SK-N-SH (cell line): ENCODE results near the gene APP. TPM values are rescaled to one million over a fixed set of nuclear protein-coding genes. Genes with fewer than 3 reads are reported as not detected.
"Not testable (repeated sequence)": the region's sequence is repeated elsewhere in the genome, so short reads cannot be mapped to it uniquely, and the experiment has no call there.

Experiments
- CTCF ChIA-PET: fragments of 300-600, 350-600 bp; formaldehyde crosslinking; extraction: SDS; loops from one replicate; lab custom pipeline; 2021; lab: Yijun Ruan, JAX
- POLR2A ChIA-PET: fragments of 350-600 bp; sonication (Branson Sonifier 250); formaldehyde crosslinking; extraction: SDS; loops from one replicate; lab custom pipeline; 2020; ENCODE audit warnings: antibody characterized with exemption, inconsistent platforms; lab: Yijun Ruan, JAX
- DNase-seq: peaks from one replicate; pipeline ENCODE4 v3.0.0; 2012
- H2AFZ ChIP-seq: fragments of 200-600 bp; sonication (generic); 2 replicates; pipeline ENCODE4 v1.8.1; 2016; ENCODE audit warnings: antibody characterized with exemption, mild to moderate bottlenecking, low read depth
- H3F3A ChIP-seq: fragments of 200-600 bp; sonication (generic); replicated peaks from 2 replicates; pipeline ENCODE3; 2016; ENCODE audit warnings: antibody characterized with exemption, mild to moderate bottlenecking; ENCODE audit not compliant: insufficient read depth
- H3K27ac ChIP-seq, 2 experiments: fragments of 200-500 bp in 1 of 2; fragments of 200-600 bp in 1 of 2; sonication (Bioruptor generic) in 1 of 2; sonication (generic), shearing (Covaris generic) in 1 of 2; 2 replicates each; pipeline versions ENCODE4 v1.5.1 to v1.6.1; 2014 to 2016; ENCODE audit warnings: low read depth in 2 of 2, inconsistent platforms in 1 of 2, low read length in 1 of 2, mild to moderate bottlenecking in 1 of 2, mixed read lengths in 1 of 2
- H3K27me3 ChIP-seq: fragments of 200-600 bp; sonication (generic), shearing (Covaris generic); 2 replicates; pipeline ENCODE4 v1.6.1; 2016; ENCODE audit warnings: mixed run types; ENCODE audit not compliant: insufficient read depth
- H3K36me3 ChIP-seq, 2 experiments: fragments of 200-500 bp in 1 of 2; fragments of 200-600 bp in 1 of 2; sonication (Bioruptor generic) in 1 of 2; sonication (generic) in 1 of 2; replicated peaks in 1 of 2; 2 replicates each; pipeline versions ENCODE3 to v1.5.1; 2014 to 2016; ENCODE audit warnings: low read length in 1 of 2, mild to moderate bottlenecking in 1 of 2; ENCODE audit not compliant: insufficient read depth in 2 of 2, control insufficient read depth in 1 of 2
- H3K4me1 ChIP-seq, 2 experiments: fragments of 200-500 bp in 1 of 2; fragments of 200-600 bp in 1 of 2; sonication (Bioruptor generic) in 1 of 2; sonication (generic), shearing (Covaris generic) in 1 of 2; 2 replicates each; pipeline versions ENCODE4 v1.5.1 to v1.6.1; 2014 to 2016; ENCODE audit warnings: low read depth in 1 of 2, low read length in 1 of 2, mixed run types in 1 of 2; ENCODE audit not compliant: insufficient read depth in 2 of 2, control insufficient read depth in 1 of 2
- H3K4me2 ChIP-seq: fragments of 200-600 bp; sonication (generic), shearing (Covaris generic); 2 replicates; pipeline ENCODE4 v1.6.1; 2017; ENCODE audit warnings: mixed run types
- H3K4me3 ChIP-seq, 2 experiments: fragments of 200-500 bp in 1 of 2; fragments of 200-600 bp in 1 of 2; sonication (Bioruptor generic) in 1 of 2; sonication (generic), shearing (Covaris generic) in 1 of 2; 2 replicates each; pipeline versions ENCODE4 v1.5.1 to v1.8.1; 2014 to 2016; ENCODE audit warnings: low read depth in 2 of 2, inconsistent platforms in 1 of 2, low read length in 1 of 2, mild to moderate bottlenecking in 1 of 2, mixed read lengths in 1 of 2, moderate library complexity in 1 of 2
- H3K79me2 ChIP-seq: fragments of 200-600 bp; sonication (generic); 2 replicates; pipeline ENCODE4 v1.8.1; 2017; ENCODE audit warnings: mild to moderate bottlenecking; ENCODE audit not compliant: insufficient read depth
- H3K9ac ChIP-seq: fragments of 200-600 bp; sonication (generic); 2 replicates; pipeline ENCODE4 v1.6.1; 2017; ENCODE audit warnings: mixed run types
- H3K9me2 ChIP-seq: fragments of 200-600 bp; sonication (generic); 2 replicates; pipeline ENCODE4 v1.6.1; 2017; ENCODE audit warnings: mixed run types
- H3K9me3 ChIP-seq: fragments of 200-600 bp; sonication (generic); 2 replicates; pipeline ENCODE4 v1.6.1; 2017; ENCODE audit warnings: mixed run types, mild to moderate bottlenecking, moderate library complexity
- H4K20me1 ChIP-seq: fragments of 200-600 bp; sonication (generic); 2 replicates; pipeline ENCODE4 v1.6.1; 2017; ENCODE audit warnings: mild to moderate bottlenecking, mixed run types; ENCODE audit not compliant: insufficient read depth
- CHD2 ChIP-seq: fragments of 150-350 bp; IDR thresholded peaks from 2 replicates; pipeline ENCODE4 v1.6.1; 2018; ENCODE audit warnings: low read length; ENCODE audit not compliant: partially characterized antibody
- ELF1 ChIP-seq: IDR thresholded peaks from 2 replicates; pipeline ENCODE4 v1.4.0; 2012
- EP300 ChIP-seq, 2 experiments: IDR thresholded peaks; 2 replicates each; pipeline versions ENCODE4 v1.4.0 to v1.6.1; 2012; ENCODE audit warnings: borderline replicate concordance in 1 of 2, low read depth in 1 of 2, low read length in 1 of 2
- EZH2phosphoT487 ChIP-seq: fragments of 200-600 bp; sonication (generic); IDR thresholded peaks from 2 replicates; pipeline ENCODE4 v1.6.1; 2017; ENCODE audit warnings: low read depth, mixed run types, mild to moderate bottlenecking, antibody characterized with exemption, moderate library complexity, borderline replicate concordance
- FOSL2 ChIP-seq: IDR thresholded peaks from 2 replicates; pipeline ENCODE4 v1.4.0; 2012; ENCODE audit warnings: low read depth, mild to moderate bottlenecking, moderate library complexity, borderline replicate concordance
- FOXJ3 ChIP-seq: sonication (generic); formaldehyde crosslinking; IDR thresholded peaks from 2 replicates; pipeline ENCODE4 v1.5.1; 2020; ENCODE audit warnings: mild to moderate bottlenecking, missing genetic modification reagents
- GABPA ChIP-seq: IDR thresholded peaks from 2 replicates; pipeline ENCODE4 v1.4.0; 2012; ENCODE audit warnings: low read depth, mild to moderate bottlenecking
- MXI1 ChIP-seq: IDR thresholded peaks from 2 replicates; pipeline ENCODE4 v1.6.1; 2012; ENCODE audit warnings: mild to moderate bottlenecking, low read depth, low read length, improper control_type of control experiment
- NFIC ChIP-seq: IDR thresholded peaks from 2 replicates; pipeline ENCODE4 v1.4.0; 2012; ENCODE audit warnings: borderline replicate concordance
- NRF1 ChIP-seq: IDR thresholded peaks from 2 replicates; pipeline ENCODE4 v1.6.1; 2012; ENCODE audit warnings: low read depth, mild to moderate bottlenecking, low read length
- POLR2AphosphoS5 ChIP-seq: IDR thresholded peaks from 2 replicates; pipeline ENCODE4 v1.6.1; 2012; ENCODE audit warnings: low read depth, low read length
- RCOR1 ChIP-seq: fragments of 150-350 bp; IDR thresholded peaks from 2 replicates; pipeline ENCODE4 v1.6.1; 2017; ENCODE audit warnings: antibody characterized with exemption, low read length
- SMC3 ChIP-seq: IDR thresholded peaks from 2 replicates; pipeline ENCODE4 v1.6.1; 2012; ENCODE audit warnings: low read depth, low read length, improper control_type of control experiment
- TAF1 ChIP-seq: IDR thresholded peaks from 2 replicates; pipeline ENCODE4 v1.6.1; 2012; ENCODE audit warnings: low read depth, mild to moderate bottlenecking, low read length, moderate library complexity, borderline replicate concordance
- WGBS: methylation state at CpG from one replicate; pipeline ENCODE4 v1.1.6; 2017; ENCODE audit warnings: low lambda C conversion rate; 5-methylcytosine and 5-hydroxymethylcytosine counted together
- polyA plus RNA-seq, 3 experiments: library from polyadenylated mRNA; depleted of rRNA; stranded (reverse); fragments of >200 nt; gene quantifications; 2 replicates each; pipeline ENCODE4 v1.2.3, GENCODE V29; 2012
- TF ChIP-seq, protein P1 (sequence below): fragments of 150-350 bp; IDR thresholded peaks from 2 replicates; pipeline ENCODE4 v1.6.1; 2017; ENCODE audit warnings: antibody characterized with exemption, low read length, low read depth, borderline replicate concordance
- TF ChIP-seq, protein P2 (sequence below): fragments of 200-600 bp; sonication (generic); IDR thresholded peaks from 2 replicates; pipeline ENCODE4 v1.6.1; 2017; ENCODE audit warnings: antibody characterized with exemption, mild to moderate bottlenecking, moderate library complexity
- TF ChIP-seq, protein P3 (sequence below): IDR thresholded peaks from 2 replicates; pipeline ENCODE4 v1.4.0; 2012; ENCODE audit warnings: low read depth, borderline replicate concordance

APP gene
- polyA plus RNA-seq, 1 of the 3 experiments (the other 2 are of a cell fraction): 780 TPM

DNA sequence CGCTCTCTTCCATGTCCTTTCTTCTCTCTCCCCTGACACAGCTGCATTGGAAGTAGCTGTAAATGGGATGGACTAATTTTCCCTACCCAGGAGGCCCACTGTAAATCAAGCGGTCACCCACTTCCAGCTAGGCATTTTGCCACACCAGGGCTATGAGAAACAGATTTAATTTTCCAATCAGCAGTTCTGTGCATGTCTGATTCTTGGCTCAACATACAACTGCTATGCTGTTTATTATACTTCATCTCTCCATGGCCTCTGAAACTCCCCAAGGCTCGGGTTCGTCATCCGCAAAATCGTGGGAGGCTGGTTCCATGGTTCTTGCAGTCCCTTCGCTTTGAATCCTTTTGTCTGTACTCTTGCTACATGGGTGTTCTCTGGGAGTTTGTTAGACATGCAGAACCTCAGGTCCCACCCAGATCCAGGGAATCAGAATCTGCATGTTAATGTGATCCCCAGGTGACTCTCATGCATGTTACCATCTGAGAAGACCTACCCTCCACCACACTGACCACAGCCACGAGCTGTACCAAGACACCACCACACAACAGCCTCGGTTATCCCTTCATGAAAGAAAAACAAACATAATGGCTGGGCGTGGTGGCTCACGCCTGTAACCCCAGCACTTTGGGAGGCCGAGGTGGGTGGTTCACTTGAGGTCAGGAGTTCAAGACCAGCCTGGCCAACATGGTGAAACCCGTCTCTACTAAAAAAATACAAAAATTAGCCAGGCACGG is 245.3 kb downstream of the APP start:
- no peak overlapping the region for H3K4me3 ChIP-seq
- H4K20me1 ChIP-seq: no peaks in the 10 kb centered on the region
- no peaks in the 10 kb centered on the region for H3F3A ChIP-seq
- H3K27me3 ChIP-seq: no peaks in the 10 kb centered on the region
- no peak overlapping the region for H3K9ac ChIP-seq
- no peak for DNase-seq
- no peak overlapping the region for H3K4me2 ChIP-seq
- ChIA-PET CTCF (no interaction called here), POLR2A (no interaction called here)
- H3K9me3 ChIP-seq: no peaks in the 10 kb centered on the region
- H3K36me3 ChIP-seq: no peaks in the 10 kb centered on the region
- no peaks in the 10 kb centered on the region for H3K9me2 ChIP-seq
- no peaks in the 10 kb centered on the region; a peak in 1 of 4 replicates for H3K4me1 ChIP-seq
- H2AFZ ChIP-seq: no peak overlapping the region
- TF ChIP-seq CHD2: no peak
- no peak for TF ChIP-seq FOXJ3 (CRISPR knock-in tag)
- TF ChIP-seq EZH2phosphoT487: no peak
- TF ChIP-seq GABPA: no peak
- TF ChIP-seq NFIC: no peak
- no peak for TF ChIP-seq EP300 (IDR thresholded peaks at IDR 0.05; ENCODE audit: borderline replicate concordance in 1 of 2, low read depth in 1 of 2, low read length in 1 of 2)
- TF ChIP-seq, protein P1, sequence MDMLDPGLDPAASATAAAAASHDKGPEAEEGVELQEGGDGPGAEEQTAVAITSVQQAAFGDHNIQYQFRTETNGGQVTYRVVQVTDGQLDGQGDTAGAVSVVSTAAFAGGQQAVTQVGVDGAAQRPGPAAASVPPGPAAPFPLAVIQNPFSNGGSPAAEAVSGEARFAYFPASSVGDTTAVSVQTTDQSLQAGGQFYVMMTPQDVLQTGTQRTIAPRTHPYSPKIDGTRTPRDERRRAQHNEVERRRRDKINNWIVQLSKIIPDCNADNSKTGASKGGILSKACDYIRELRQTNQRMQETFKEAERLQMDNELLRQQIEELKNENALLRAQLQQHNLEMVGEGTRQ: no peak
- no peak overlapping the region for H3K27ac ChIP-seq
- WGBS: 93% methylated on average over 13 of the region's 14 CpGs
- no peaks in the 10 kb centered on the region; the same call in 1 of the 2 replicates for H3K79me2 ChIP-seq

DNA sequence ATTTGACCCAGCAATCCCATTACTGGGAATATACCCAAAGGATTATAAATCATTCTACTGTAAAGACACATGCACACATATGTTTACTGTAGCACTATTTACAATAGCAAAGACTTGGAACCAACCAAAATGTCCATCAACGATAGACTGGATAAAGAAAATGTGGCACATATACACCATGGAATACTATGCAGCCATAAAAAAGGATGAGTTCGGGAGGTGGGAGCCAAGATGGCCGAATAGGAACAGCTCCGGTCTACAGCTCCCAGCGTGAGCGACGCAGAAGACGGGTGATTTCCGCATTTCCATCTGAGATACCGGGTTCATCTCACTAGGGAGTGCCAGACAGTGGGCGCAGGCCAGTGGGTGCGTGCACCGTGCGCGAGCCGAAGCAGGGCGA is 252.4 kb downstream of the APP start:
- H3K9ac ChIP-seq, H3K4me3 ChIP-seq, H3K27ac ChIP-seq, H3F3A ChIP-seq, H2AFZ ChIP-seq, H3K4me2 ChIP-seq, H3K36me3 ChIP-seq, H4K20me1 ChIP-seq, H3K79me2 ChIP-seq, H3K9me3 ChIP-seq, POLR2A ChIA-PET, H3K27me3 ChIP-seq, DNase-seq, H3K9me2 ChIP-seq, H3K4me1 ChIP-seq: not testable (repeated sequence)
- CTCF ChIA-PET: interaction anchor here (1.5 kb wide), 1 partner anchor 253 kb away, joined by 4 read pairs; no protein-coding TSS in a partner anchor
- 95% methylated on average over 10 of the region's 17 CpGs for WGBS

DNA sequence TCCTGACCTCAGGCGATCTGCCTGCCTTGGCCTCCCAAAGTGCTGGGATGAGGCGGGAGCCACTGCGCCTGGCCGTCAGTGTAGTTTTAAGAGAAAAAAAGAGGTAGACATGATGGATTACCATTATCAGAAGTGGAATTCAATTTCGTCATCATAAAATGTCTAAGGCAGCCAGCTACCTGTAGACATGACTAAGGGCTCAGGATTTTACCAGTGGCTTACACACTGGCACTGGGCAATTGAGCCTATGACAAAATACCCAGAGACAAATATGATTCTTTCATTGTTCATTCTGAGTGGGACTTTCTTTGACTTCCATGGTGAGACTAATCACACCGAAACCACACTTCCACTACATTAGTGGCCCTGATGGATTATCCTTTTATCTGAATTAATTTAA is 254.3 kb downstream of the APP start:
- Histone ChIP-seq H3K27me3 (no peaks in the 10 kb centered on the region), H2AFZ (no peak overlapping the region), H3F3A (no peaks in the 10 kb centered on the region), H3K27ac (no peak overlapping the region)
- WGBS: 99% methylated on average over 6 of the region's 6 CpGs
- POLR2A ChIA-PET: no interaction called here
- CTCF ChIA-PET: no interaction called here
- TF ChIP-seq, protein P2, sequence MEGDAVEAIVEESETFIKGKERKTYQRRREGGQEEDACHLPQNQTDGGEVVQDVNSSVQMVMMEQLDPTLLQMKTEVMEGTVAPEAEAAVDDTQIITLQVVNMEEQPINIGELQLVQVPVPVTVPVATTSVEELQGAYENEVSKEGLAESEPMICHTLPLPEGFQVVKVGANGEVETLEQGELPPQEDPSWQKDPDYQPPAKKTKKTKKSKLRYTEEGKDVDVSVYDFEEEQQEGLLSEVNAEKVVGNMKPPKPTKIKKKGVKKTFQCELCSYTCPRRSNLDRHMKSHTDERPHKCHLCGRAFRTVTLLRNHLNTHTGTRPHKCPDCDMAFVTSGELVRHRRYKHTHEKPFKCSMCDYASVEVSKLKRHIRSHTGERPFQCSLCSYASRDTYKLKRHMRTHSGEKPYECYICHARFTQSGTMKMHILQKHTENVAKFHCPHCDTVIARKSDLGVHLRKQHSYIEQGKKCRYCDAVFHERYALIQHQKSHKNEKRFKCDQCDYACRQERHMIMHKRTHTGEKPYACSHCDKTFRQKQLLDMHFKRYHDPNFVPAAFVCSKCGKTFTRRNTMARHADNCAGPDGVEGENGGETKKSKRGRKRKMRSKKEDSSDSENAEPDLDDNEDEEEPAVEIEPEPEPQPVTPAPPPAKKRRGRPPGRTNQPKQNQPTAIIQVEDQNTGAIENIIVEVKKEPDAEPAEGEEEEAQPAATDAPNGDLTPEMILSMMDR: no peak
- no peak for TF ChIP-seq FOSL2
- TF ChIP-seq ELF1: no peak
- no peak for TF ChIP-seq MXI1
- TF ChIP-seq SMC3: no peak
- no peak for TF ChIP-seq NFIC
- TF ChIP-seq, protein P3, sequence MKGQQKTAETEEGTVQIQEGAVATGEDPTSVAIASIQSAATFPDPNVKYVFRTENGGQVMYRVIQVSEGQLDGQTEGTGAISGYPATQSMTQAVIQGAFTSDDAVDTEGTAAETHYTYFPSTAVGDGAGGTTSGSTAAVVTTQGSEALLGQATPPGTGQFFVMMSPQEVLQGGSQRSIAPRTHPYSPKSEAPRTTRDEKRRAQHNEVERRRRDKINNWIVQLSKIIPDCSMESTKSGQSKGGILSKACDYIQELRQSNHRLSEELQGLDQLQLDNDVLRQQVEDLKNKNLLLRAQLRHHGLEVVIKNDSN: no peak
- TF ChIP-seq POLR2AphosphoS5: no peak
- TF ChIP-seq RCOR1: no peak
- no peak for TF ChIP-seq NRF1
- no peak for TF ChIP-seq TAF1
- TF ChIP-seq, all 33 proteins: peak for 0
- H3K36me3 ChIP-seq: peaks cover 0 to 2% of the 10 kb centered on the region in 2 experiments
- no peak overlapping the region for H3K9ac ChIP-seq
- no peaks in the 10 kb centered on the region for H4K20me1 ChIP-seq
- H3K9me3 ChIP-seq: no peaks in the 10 kb centered on the region
- H3K9me2 ChIP-seq: no peaks in the 10 kb centered on the region
- H3K79me2 ChIP-seq: 0 out of 2 replicates have a peak, but pooled peaks cover 8% of the 10 kb centered on the region
- no peak overlapping the region for H3K4me2 ChIP-seq
- DNase-seq: no peak
- H3K4me1 ChIP-seq: no peaks in the 10 kb centered on the region; a peak in 1 of 4 replicates
- H3K4me3 ChIP-seq: no peak overlapping the region
